GM21528 (cell line): ENCODE data around the gene B4GALNT3.

Experiments used
- ATAC-seq: cut with Tn5 transposase; IDR thresholded peaks from one replicate; pipeline ENCODE4 v1.9.1; 2021; ENCODE audit warnings: mild to moderate bottlenecking, moderate library complexity; ENCODE audit not compliant: unreplicated experiment, low FRiP score

B4GALNT3 gene

DNA sequence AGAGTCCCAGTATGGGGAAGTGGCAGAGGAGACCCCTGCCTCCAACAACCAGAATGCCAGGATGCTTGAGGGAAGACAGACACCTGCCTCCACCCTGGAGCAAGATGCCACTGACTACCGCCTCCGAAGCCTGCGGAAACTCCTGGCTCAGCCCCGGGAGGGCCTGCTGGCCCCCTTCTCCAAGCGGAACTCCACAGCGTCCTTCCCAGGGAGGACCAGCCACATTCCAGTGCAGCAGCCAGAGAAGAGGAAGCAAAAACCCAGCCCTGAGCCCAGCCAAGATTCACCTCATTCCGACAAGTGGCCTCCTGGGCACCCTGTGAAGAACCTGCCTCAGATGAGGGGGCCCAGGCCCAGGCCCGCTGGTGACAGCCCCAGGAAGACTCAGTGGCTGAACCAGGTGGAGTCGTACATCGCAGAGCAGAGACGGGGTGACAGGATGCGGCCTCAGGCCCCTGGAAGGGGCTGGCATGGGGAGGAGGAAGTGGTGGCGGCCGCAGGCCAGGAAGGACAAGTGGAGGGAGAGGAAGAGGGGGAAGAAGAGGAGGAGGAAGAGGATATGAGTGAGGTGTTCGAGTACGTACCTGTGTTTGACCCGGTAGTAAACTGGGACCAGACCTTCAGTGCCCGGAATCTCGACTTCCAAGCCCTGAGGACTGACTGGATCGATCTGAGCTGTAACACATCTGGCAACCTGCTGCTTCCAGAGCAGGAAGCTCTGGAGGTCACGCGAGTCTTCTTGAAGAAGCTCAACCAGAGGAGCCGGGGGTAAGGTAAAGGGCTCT, 93.7 kb downstream of the B4GALNT3 start:
- no peak for ATAC-seq

DNA sequence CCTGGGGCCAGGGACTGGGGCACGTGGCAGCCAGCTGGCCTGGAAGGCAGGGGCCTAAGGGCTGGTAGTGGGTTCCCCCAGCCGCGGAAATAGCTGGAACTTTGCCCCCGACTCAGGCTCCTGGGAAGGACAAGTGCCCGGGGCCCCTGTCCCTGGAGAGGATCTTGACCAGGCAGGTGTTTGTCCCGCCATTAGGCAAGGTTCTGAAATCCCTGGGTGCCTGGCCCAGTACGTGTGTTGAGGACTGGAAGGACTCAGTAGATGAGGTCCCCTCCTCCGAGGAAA, 94.2 kb downstream of the B4GALNT3 start:
- no peak for ATAC-seq

DNA sequence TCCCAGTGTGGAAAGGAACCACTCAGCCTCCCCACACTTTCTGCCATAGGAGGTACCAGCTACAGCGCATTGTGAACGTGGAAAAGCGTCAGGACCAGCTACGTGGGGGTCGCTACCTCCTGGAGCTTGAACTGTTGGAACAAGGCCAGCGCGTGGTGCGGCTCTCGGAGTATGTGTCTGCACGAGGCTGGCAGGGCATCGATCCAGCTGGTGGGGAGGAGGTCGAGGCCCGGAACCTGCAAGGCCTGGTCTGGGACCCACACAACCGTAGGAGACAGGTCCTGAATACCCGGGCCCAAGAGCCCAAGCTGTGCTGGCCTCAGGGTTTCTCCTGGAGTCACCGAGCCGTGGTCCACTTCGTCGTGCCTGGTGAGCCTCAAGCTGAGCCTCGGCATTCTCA, 96.8 kb downstream of the B4GALNT3 start:
- no peak for ATAC-seq

DNA sequence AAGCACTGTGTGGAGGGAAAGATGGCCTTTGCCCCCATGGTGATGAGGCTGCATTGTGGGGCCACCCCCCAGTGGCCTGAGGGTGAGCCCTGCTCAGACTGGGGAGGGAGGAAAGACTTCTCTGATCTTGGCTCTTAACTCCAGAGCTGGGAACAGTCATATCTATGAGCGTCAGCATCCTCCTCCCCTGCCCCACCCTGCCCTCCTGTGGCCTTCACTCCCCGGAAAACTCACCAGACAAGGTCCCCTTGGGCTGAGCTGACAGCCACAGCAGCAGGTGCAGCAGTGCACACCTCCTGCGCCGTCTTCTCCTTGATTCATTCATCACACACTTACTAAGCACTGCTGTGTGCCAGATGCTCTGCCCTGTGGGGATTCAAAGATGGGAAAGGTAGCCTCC, 98.8 kb downstream of the B4GALNT3 start:
- ATAC-seq: no peak

DNA sequence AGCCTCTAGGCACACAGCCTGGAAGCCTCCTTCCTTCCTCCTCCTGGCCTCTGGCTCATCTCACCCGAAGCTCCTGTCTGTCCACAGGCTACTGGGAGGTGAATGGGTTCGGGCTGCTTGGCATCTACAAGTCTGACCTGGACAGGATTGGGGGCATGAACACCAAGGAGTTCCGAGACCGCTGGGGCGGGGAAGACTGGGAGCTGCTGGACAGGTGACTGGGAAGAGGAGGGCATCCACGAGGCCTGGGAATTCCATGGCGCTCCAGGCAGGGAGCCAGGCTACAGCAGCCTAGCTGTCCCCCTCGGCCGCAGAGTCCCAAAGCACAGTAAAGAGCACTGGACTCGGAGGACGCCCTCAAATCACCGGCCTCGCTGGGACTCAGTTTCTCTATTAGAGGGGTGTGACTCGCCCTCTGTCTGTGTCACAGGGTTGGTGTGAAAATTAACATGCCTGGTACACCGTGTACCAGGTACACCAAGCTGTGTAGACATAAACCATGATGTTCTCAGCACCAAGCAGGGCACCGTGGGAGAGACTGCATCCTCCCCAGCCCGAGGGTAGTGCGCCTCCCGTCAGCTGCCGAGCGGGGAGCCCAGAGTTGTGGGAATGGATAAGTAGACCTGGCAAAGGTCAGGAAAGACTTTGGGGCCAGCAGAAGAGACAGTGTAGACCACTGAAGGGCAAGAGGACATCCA, 99.6 kb downstream of the B4GALNT3 start:
- no peak for ATAC-seq

DNA sequence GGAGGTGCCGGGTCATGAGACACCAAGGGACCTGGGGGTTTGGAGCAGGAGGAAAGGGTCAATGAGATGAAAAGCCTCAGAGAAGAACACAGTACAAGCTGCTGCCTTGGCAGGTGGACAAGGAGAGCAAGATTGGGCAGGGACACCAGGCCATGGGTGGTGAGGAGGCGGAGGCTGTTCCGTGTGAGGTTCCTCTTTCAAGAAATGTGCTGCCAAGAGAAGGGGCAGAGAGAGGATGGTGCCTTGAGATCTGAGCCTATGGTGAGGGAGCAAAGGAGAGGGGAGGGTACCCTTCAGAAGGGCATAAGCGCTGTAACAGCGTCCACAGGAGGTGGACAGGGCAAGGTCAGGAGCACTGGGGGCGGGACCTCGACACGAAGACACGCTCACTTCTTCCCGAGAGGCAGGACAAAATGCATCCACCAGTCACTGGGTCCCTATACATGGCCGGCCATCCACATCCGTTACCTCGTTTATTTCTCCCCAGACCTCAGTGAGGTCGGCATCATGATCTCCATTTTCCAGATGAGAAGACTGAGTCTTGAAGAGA, 100.2 kb downstream of the B4GALNT3 start:
- no peak for ATAC-seq

DNA sequence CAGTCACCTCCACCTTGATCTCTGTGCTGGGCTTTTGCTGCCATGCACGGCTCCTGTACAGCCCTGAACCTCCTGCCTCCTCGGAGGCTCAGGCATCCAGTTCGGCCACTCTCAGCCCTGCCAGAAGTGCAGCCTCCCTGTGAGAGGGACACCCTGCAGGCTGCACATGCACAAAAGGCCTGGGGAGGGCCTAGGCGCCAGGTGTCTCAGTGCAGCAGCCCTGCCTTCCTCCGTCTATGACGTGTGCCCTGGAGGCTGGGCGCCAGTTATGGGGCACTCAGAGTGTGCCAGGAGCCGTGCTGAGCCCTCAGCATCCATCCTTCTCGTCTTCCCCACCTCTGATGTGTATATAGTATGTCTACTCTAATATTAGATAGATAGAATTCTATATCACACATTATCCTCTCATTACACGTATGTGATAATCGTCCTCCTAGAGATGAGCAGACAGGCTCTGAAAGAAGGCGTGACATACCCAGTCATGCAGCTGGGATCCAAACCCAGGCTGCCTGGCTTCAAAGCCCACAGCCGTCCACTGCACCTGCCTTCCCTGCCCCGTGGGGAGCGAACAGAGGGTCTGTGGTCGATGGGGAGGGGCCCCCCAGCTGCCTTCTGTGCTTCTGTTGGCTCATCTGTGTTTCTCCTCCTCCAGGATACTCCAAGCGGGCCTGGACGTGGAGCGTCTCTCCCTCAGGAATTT, 101.1 kb downstream of the B4GALNT3 start:
- ATAC-seq: no peak

DNA sequence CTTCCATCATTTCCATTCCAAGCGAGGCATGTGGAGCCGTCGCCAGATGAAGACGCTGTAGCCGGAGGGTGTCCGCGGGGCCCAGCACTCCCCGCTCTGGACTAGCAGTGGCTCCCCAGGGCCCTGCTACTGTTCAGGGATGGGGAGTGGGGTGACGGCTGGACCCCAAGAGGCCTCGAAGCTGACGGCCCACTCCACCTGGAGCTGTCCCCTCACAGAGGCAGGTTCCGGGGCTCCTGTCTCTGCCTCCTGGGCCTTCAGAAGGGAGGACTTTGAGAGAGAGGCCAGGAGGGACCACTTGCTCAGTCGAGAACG, 101.6 kb downstream of the B4GALNT3 start:
- no peak for ATAC-seq

DNA sequence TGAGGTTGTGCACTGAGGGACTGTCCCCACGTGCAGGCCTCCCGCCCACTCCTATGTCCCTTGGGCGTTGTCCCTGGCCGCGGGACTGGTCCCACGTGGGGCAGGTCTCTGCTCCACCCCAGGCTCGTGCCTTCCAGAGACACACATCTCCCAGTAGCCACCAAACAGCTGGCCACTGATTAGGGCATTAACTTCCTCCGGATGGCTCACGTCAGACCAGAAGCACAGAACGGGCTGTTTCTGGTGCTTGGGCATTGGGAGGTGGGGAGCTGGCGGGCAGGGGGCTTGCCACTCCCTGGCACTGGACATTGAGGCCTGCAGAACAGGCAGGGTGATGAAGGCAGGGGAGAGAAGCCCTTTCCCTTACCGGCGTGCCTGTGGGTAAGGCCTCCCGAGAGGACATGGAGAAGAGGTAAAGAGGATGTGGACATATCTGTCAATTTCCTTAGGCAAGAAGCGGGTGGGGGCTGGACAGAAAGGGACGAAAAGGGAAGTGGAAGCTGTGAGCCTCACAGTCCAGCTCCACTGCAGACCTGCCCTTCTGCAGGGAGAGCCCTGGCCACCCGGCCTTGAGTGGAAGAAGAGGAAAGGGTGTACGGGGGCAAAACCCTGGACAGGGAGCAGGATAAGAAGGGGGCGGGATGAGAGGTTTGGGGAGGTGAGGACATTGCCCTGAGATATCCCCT, 102.3 kb downstream of the B4GALNT3 start:
- no peak for ATAC-seq

DNA sequence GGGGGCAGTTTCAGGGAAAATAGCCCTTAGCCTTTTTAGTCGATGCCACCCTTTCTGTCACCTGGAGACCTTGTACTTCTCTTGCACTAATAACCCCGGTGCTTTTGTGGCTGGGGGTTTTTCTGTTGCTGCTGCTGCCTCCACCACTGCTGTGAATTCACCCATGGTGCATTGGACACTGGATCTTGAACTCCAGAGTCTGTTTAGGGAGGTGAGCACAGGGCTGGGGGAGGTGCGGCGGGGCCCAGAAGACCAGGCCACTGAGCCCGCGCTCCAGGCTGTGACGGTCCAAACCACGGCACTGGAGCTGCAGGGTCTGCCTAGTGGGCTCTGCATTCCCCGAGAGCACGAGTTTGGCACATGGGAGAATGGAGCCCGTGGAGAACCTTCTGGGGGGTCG, 102.9 kb downstream of the B4GALNT3 start:
- ATAC-seq: no peak

DNA sequence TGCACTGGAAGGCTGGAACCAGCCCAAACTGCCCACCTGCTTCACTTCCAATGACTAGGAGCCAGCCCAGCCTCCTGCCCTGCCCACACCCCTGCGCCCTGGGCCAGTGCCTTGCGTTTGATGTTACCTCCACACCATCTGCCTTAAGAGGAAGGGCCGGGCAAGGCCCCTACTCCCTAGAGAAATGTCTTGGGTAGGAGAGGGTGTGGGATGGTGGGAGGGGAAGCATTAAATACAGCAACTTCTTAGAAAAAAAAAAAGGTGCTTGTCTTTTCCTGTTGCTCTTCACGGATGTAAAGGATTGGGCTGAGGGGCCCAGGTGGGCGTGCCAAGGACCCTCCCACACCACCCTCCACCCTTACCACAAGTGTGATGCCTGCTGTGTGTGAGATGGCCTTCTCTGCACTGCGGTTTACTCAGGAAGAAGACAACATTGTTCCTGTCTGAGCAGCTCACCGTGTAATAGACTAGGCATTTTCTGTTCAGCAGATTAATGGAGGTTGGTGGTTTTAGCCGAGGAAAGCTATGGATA, 103.6 kb downstream of the B4GALNT3 start:
- ATAC-seq: no peak

DNA sequence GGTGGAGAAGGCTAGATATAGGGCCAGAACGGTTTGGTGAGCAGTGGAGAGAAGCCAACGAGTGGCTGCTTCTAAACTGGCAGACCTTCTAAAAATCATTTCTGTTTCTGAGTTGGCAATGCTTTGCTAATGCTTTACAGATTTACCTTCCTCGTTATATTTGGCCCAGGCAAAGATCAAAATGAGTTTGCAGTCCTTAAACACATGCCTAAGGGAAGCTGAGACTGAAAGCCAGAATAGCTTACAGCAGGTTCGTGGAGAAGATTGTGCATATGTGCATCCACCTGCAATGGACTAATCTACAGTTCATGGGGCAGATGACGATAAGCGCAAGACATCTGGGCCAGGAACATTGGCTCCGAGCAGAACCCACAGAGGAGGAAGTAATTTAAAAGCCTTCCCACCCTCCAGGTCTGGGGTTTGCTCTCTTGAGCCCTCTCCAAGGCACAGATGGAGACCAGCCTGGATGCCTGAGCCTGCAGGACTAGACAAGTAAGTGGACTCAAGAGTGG, 104.1 kb downstream of the B4GALNT3 start:
- no peak for ATAC-seq

DNA sequence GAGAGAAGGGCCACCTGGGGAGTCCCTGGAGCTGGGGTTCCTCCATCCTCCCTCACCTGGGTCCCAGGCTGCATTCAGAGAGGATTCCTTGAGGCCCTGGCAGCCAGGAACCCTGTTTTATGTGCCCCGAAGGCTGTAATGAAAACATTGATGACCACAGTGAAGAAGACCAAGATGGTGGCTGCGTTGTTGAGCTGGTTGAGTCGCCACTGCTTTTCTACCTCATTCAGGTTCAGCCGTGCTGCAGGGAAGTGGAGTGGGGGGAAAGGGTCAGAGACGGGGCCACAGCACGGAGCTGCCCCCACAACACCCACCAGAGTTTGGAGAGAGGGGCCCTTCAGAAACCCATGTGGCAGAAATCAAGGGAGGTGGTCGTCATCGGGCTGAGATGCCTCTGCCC, 105.4 kb downstream of the B4GALNT3 start:
- no peak for ATAC-seq

DNA sequence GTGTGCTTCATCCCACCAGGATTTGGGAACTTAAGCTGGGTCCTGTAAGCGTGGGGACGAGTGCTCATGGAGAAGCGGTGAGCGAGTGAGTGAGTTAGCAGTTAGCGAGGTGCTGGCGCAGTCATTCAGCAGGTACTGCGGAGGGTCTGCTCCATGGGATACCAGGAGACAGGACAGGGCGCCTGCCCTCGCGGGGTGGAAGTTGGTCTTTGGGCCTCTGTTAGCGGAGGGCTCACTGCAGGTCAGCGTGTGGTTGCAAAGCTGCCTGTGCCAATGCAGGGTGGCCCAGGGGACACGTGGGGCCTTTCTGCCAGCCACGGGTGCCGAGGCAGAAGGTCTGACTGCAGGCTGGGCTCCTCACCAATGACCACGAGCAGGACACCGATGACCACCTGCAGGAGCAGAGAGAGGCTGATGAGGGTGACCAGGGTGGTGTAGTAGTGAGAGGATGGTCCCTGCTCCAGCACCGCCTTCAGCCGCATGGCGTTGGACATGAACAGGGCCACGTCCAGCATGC, 105.9 kb downstream of the B4GALNT3 start:
- no peak for ATAC-seq

DNA sequence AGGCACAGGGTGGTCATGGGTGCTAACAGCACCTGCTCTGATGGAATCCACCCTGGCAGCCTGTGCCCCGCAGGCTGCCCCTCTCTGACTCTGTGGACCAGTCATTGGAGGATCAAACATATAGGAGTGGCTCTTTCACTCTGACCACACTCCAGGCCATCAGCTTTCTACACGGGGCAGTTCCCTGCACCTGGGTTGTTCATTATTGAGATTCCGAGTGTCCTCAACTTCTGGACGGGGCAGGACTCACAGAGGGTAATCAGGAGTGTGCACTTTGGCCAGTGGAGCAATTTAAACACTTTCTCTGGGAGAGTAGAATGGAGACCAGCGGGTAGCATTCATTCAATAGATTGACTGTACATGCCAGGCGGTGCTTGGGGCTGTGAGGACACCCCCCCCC, 108.7 kb downstream of the B4GALNT3 start:
- no peak for ATAC-seq

DNA sequence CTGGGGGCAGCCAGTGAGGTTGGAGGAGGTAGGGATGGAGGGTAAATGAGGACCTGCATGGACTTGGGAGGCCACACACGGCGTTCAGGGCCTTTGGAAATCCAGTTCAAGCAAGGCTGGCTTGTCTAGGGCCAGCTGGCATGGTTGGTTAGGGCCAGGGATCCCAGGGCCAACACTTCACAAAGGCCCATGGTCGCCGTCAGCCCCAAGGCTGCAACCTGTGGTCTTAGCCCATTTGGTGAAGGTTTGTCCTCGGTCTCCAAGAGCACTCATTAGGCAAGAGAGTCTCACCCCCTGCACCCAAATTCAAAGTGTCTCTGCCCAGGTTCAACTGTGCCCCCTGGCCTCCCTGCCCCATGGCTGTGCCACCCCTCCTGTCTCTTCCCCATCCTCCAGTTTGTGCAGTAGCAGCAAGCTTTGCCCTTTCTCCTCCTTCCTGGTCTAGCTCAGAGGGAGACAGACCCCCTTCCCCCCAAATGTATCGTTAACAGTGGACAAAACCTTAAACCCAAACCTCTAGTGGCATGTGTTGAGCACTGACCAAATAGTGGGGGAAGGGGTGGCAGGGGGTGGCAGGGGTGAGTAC, 109.4 kb downstream of the B4GALNT3 start:
- ATAC-seq: no peak

DNA sequence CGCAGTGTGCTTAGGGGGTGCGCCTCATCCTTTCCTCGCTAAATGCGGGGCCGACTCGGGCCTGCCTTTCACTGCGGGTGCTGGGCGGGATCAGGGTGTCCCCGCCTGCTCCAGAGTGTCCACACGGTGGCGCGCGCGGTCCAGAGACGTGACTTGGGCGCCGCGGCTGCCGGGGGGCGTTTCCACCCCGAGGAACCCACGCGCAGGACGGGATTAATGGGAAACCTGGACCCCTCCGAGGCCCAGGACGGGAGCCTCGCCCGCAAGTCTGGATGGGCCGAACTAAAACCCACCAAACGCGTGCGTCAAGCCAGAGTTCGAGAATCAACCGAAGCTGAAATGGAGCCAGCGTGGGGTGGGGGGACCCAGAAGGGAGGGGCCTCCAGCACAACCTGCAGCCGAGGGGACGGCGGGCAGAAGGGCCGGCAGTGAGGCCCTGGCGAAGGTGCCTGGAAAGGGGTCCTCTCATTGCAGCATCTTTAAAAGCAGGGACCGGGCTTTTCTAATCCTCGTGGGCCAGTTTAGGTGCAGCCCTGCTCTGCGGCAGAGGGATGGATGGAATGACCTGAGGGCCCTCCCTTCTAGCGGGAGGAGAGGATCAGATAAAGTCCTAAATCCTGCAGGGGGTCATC, 110.2 kb downstream of the B4GALNT3 start:
- ATAC-seq: no peak

DNA sequence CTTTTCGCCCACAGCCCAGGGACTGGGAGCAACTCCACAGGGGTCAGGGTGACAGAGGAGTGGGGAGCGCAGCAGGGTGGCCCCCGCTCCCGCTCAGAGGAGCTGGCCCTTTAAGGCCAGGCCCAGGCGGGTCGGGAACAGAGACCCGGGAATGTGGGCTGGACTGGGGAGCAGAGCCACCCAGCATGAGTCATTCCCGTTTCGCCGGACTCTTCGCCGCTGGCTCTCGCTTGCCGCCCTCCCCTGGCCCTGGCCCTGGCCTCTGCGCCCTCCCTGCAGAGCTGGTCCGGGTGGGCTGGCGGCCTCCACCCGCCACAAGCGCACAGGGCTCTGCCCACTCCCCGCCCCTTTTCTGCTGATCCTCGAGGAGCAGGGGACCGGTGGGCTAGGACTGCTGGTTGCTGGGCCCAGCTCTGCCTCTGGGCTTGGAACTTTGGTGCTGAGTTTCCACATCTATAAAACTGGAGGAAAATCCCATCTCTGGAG, 110.7 kb downstream of the B4GALNT3 start:
- no peak for ATAC-seq
